WTC11 (cell line): ENCODE measurements around the gene BNC2. TPM values are rescaled to one million over a fixed set of nuclear protein-coding genes. Genes with fewer than 3 reads are reported as not detected.

ENCODE experiments used
- GTF2I ChIP-seq: fragments of 250-450 bp; sonication (Bioruptor Pico); conservative IDR thresholded peaks from 2 replicates; pipeline ENCODE4 v1.4.0; 2021; ENCODE audit warnings: mild to moderate bottlenecking
- NR1H2 ChIP-seq: sonication (generic); formaldehyde crosslinking; IDR thresholded peaks from 2 replicates; pipeline ENCODE4 v1.9.0; 2021; ENCODE audit warnings: mild to moderate bottlenecking, moderate library complexity, missing genetic modification reagents
- total RNA-seq: library from RNA; stranded (reverse); gene quantifications from 3 replicates; pipeline ENCODE4 v1.2.3, GENCODE V29; 2021
- TF ChIP-seq, protein P1 (sequence below): sonication (generic); formaldehyde crosslinking; IDR thresholded peaks from 2 replicates; pipeline ENCODE4 v1.8.0; 2022; ENCODE audit warnings: mild to moderate bottlenecking, missing genetic modification reagents

Gene BNC2
- total RNA-seq, 1 experiment from 2014 or later, result 33.3 TPM

DNA sequence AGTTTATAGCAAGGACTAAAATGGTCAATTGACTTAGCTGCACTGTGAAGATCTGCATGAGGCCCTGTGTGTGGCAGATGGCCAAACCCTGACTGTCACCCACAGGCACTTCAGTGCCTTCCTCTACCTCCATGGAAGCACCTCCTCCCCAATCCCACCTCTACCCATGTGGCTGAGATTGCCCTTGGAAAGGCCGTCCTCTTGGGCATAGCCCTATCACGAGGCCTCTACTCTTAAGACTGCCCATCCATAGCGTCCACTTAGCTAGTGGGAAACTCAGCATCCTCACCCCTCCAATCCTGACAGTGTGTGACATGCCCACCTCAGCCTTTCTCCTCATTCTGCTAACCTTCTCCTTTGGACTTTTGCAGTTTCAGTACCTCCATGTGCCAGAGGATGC is 510.2 kb downstream of the BNC2 start (continued):
- TF ChIP-seq, protein P1, sequence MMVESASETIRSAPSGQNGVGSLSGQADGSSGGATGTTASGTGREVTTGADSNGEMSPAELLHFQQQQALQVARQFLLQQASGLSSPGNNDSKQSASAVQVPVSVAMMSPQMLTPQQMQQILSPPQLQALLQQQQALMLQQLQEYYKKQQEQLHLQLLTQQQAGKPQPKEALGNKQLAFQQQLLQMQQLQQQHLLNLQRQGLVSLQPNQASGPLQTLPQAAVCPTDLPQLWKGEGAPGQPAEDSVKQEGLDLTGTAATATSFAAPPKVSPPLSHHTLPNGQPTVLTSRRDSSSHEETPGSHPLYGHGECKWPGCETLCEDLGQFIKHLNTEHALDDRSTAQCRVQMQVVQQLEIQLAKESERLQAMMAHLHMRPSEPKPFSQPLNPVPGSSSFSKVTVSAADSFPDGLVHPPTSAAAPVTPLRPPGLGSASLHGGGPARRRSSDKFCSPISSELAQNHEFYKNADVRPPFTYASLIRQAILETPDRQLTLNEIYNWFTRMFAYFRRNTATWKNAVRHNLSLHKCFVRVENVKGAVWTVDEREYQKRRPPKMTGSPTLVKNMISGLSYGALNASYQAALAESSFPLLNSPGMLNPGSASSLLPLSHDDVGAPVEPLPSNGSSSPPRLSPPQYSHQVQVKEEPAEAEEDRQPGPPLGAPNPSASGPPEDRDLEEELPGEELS (CRISPR knock-in tag), result no peak
- no peak for TF ChIP-seq NR1H2 (CRISPR knock-in tag)
- no peak for TF ChIP-seq GTF2I (CRISPR knock-in tag)
